Erythroblast (primary cell): Measurements from ENCODE around the gene LOXL1.

Experiments
- GATA1 ChIP-seq: IDR thresholded peaks from 2 replicates; pipeline ENCODE4 v1.6.1; 2011; ENCODE audit warnings: low read depth, mild to moderate bottlenecking, control low read depth, low read length, moderate library complexity
- POLR2A ChIP-seq: IDR thresholded peaks from 2 replicates; pipeline ENCODE4 v1.6.1; 2011; ENCODE audit warnings: mild to moderate bottlenecking, low read length

GRCh38 chr15:73897441-73898261 is 28.6 kb upstream of the LOXL1 start:
- TF ChIP-seq POLR2A (no peak), GATA1 (no peak)
